H1 (cell line): ENCODE results near the gene PRR33. TPM values are rescaled to one million over a fixed set of nuclear protein-coding genes. Genes with fewer than 3 reads are reported as not detected.
"Not testable (repeated sequence)": the region's sequence is repeated elsewhere in the genome, so short reads cannot be mapped to it uniquely, and the experiment has no call there.

Experiments used
- CTCF ChIA-PET: fragments of 300-600 bp; sonication (Branson Sonifier 250); formaldehyde crosslinking; loops from one replicate; lab custom pipeline; 2021; ENCODE audit not compliant: partially characterized antibody; lab: Charles Lee
- POLR2A ChIA-PET: fragments of 300-600 bp; sonication (Branson Sonifier 250); formaldehyde crosslinking; loops from one replicate; lab custom pipeline; 2021; ENCODE audit warnings: inconsistent platforms; ENCODE audit not compliant: partially characterized antibody; lab: Charles Lee
- DNase-seq, 2 experiments: peaks; one replicate each; pipeline versions ENCODE4 v3.0.0 to v3.0.0-alpha.2; 2010 to 2022; ENCODE audit warnings: low spot score in 2 of 2, low read depth in 1 of 2, mixed read lengths in 1 of 2
- FAIRE-seq: peaks from 2 replicates; lab custom pipeline; 2011; peaks lifted over from hg19 to GRCh38; lab: Jason Lieb, UNC
- H2AFZ ChIP-seq: 2 replicates; pipeline ENCODE4 v1.8.1; 2012; ENCODE audit warnings: low read length, inconsistent platforms
- H2AK5ac ChIP-seq: 2 replicates; pipeline ENCODE4 v1.6.1; 2013; ENCODE audit warnings: low read depth, low read length
- H2BK120ac ChIP-seq: replicated peaks from 2 replicates; pipeline ENCODE3; 2013; ENCODE audit warnings: low read depth, low read length, inconsistent platforms
- H2BK12ac ChIP-seq: 2 replicates; pipeline ENCODE4 v1.6.1; 2013; ENCODE audit warnings: low read depth, low read length
- H2BK15ac ChIP-seq: 2 replicates; pipeline ENCODE4 v1.6.1; 2013; ENCODE audit warnings: low read length
- H2BK20ac ChIP-seq: 2 replicates; pipeline ENCODE4 v1.6.1; 2013; ENCODE audit warnings: low read length
- H2BK5ac ChIP-seq: 2 replicates; pipeline ENCODE4 v1.6.1; 2013; ENCODE audit warnings: low read depth, low read length
- H3K14ac ChIP-seq: 2 replicates; pipeline ENCODE4 v1.6.1; 2013; ENCODE audit warnings: inconsistent platforms; ENCODE audit not compliant: insufficient read length
- H3K18ac ChIP-seq: 2 replicates; pipeline ENCODE4 v1.6.1; 2013; ENCODE audit warnings: low read length; ENCODE audit errors: extremely low read depth
- H3K23ac ChIP-seq: 2 replicates; pipeline ENCODE4 v1.6.1; 2013; ENCODE audit warnings: inconsistent platforms; ENCODE audit not compliant: insufficient read length
- H3K23me2 ChIP-seq: 2 replicates; pipeline ENCODE4 v1.6.1; 2013; ENCODE audit warnings: low read depth, low read length
- H3K27ac ChIP-seq: 2 replicates; pipeline ENCODE4 v1.6.1; 2011; ENCODE audit warnings: low read depth, low read length, inconsistent platforms
- H3K27me3 ChIP-seq, 4 experiments: replicated peaks in 1 of 4; 1 replicate in 1 of 4; 2 replicates in 3 of 4; pipeline versions ENCODE4 v1.6.1 to v1.8.1; 2011 to 2013; ENCODE audit warnings: low read length in 3 of 4, mild to moderate bottlenecking in 3 of 4, inconsistent platforms in 2 of 4, mixed read lengths in 2 of 4, moderate library complexity in 1 of 4; ENCODE audit not compliant: control insufficient read depth in 3 of 4, insufficient read depth in 3 of 4; ENCODE audit errors: extremely low read depth in 1 of 4
- H3K36me3 ChIP-seq, 4 experiments: 2 replicates each; pipeline versions ENCODE4 v1.6.1 to v1.8.1; 2011 to 2013; ENCODE audit warnings: mild to moderate bottlenecking in 4 of 4, low read length in 3 of 4, moderate library complexity in 2 of 4, control low read depth in 1 of 4, inconsistent platforms in 1 of 4; ENCODE audit not compliant: insufficient read depth in 4 of 4, control insufficient read depth in 2 of 4
- H3K4ac ChIP-seq: replicated peaks from 2 replicates; pipeline ENCODE3; 2013; ENCODE audit warnings: low read length, low read depth, mixed read lengths, inconsistent platforms; ENCODE audit not compliant: insufficient read length
- H3K4me1 ChIP-seq, 4 experiments: replicated peaks in 1 of 4; 1 replicate in 1 of 4; 2 replicates in 3 of 4; pipeline versions ENCODE4 v1.6.1 to v1.8.1; 2011 to 2013; ENCODE audit warnings: low read length in 3 of 4, inconsistent platforms in 2 of 4, mixed read lengths in 1 of 4; ENCODE audit not compliant: insufficient read depth in 4 of 4, control insufficient read depth in 3 of 4
- H3K4me2 ChIP-seq, 2 experiments: 2 replicates each; pipeline versions ENCODE4 v1.6.1 to v1.8.1; 2011 to 2013; ENCODE audit warnings: low read depth in 2 of 2, low read length in 2 of 2, control low read depth in 1 of 2, inconsistent platforms in 1 of 2, mild to moderate bottlenecking in 1 of 2; ENCODE audit not compliant: insufficient read depth in 1 of 2
- H3K4me3 ChIP-seq, 4 experiments: fragments of 200-600, 300-600 bp in 1 of 4; sonication (generic), shearing (Covaris generic), sonication (Bioruptor Twin) in 1 of 4; 2 replicates each; pipeline versions ENCODE4 v1.5.1 to v1.8.1; 2011 to 2016; ENCODE audit warnings: low read length in 4 of 4, low read depth in 3 of 4, control low read depth in 2 of 4, inconsistent platforms in 2 of 4, mild to moderate bottlenecking in 2 of 4, mixed read lengths in 1 of 4, moderate library complexity in 1 of 4; ENCODE audit not compliant: insufficient read depth in 2 of 4; ENCODE audit errors: extremely low read depth in 1 of 4
- H3K56ac ChIP-seq: replicated peaks from 2 replicates; pipeline ENCODE3; 2013; ENCODE audit warnings: low read depth, mild to moderate bottlenecking, mixed read lengths, low read length, inconsistent platforms; ENCODE audit not compliant: insufficient read length
- H3K79me1 ChIP-seq: 2 replicates; pipeline ENCODE4 v1.6.1; 2013; ENCODE audit warnings: low read depth, low read length, control low read depth
- H3K79me2 ChIP-seq, 2 experiments: 2 replicates each; pipeline versions ENCODE4 v1.6.1 to v1.8.1; 2012 to 2013; ENCODE audit warnings: low read length in 2 of 2, mild to moderate bottlenecking in 2 of 2, inconsistent platforms in 1 of 2; ENCODE audit not compliant: insufficient read depth in 2 of 2, control insufficient read depth in 1 of 2
- H3K9ac ChIP-seq, 4 experiments: replicated peaks in 1 of 4; 1 replicate in 1 of 4; 2 replicates in 3 of 4; pipeline versions ENCODE4 v1.6.1 to v1.8.1; 2011 to 2013; ENCODE audit warnings: low read depth in 3 of 4, low read length in 3 of 4, control low read depth in 2 of 4, mild to moderate bottlenecking in 2 of 4, moderate library complexity in 2 of 4, inconsistent platforms in 1 of 4; ENCODE audit errors: extremely low read depth in 1 of 4
- H3K9me3 ChIP-seq, 2 experiments: 2 replicates each; pipeline versions ENCODE4 v1.6.1 to v1.8.1; 2012 to 2013; ENCODE audit warnings: mild to moderate bottlenecking in 2 of 2, moderate library complexity in 2 of 2, control low read depth in 1 of 2, inconsistent platforms in 1 of 2, low read depth in 1 of 2, low read length in 1 of 2, mixed read lengths in 1 of 2; ENCODE audit not compliant: insufficient read depth in 2 of 2
- H4K20me1 ChIP-seq, 2 experiments: replicated peaks in 1 of 2; 2 replicates each; pipeline versions ENCODE3 to v1.8.1; 2011 to 2013; ENCODE audit warnings: inconsistent platforms in 2 of 2, low read length in 2 of 2, mild to moderate bottlenecking in 1 of 2; ENCODE audit not compliant: insufficient read depth in 2 of 2, control insufficient read depth in 1 of 2
- H4K5ac ChIP-seq: 2 replicates; pipeline ENCODE4 v1.6.1; 2013; ENCODE audit warnings: low read length, low read depth, mixed read lengths, inconsistent platforms; ENCODE audit not compliant: insufficient read length
- H4K8ac ChIP-seq: 2 replicates; pipeline ENCODE4 v1.8.0; 2013; ENCODE audit warnings: mild to moderate bottlenecking, moderate library complexity, low read length, inconsistent platforms; ENCODE audit not compliant: insufficient read depth; ENCODE audit errors: extremely low read depth
- H4K91ac ChIP-seq: replicated peaks from 2 replicates; pipeline ENCODE3; 2013; ENCODE audit warnings: low read length, mixed read lengths, inconsistent platforms; ENCODE audit not compliant: insufficient read length
- JUN ChIP-seq: IDR thresholded peaks from 2 replicates; pipeline ENCODE4 v1.6.1; 2011; ENCODE audit warnings: low read depth, mild to moderate bottlenecking, improper control_type of control experiment, low read length
- TBP ChIP-seq: IDR thresholded peaks from 2 replicates; pipeline ENCODE4 v1.6.1; 2011; ENCODE audit warnings: low read depth, low read length, improper control_type of control experiment
- WGBS, 2 experiments: shearing (Covaris generic) in 1 of 2; methylation state at CpG; one replicate each; pipeline versions ENCODE4 v1.1.6 to v1.1.7; 2013 to 2015; ENCODE audit warnings: low lambda C conversion rate in 2 of 2, mixed read lengths in 2 of 2, inconsistent platforms in 1 of 2, low coverage in 1 of 2, missing lambda C conversion rate in 1 of 2; ENCODE audit not compliant: insufficient replicate concordance in 2 of 2, insufficient coverage in 1 of 2, insufficient read length in 1 of 2; ENCODE audit errors: extremely low coverage in 1 of 2, missing lambda C conversion rate in 1 of 2; 5-methylcytosine and 5-hydroxymethylcytosine counted together
- polyA plus RNA-seq, 7 experiments: library from polyadenylated mRNA; depleted of rRNA in 3 of 7; stranded (reverse) in 5 of 7; unstranded in 2 of 7; fragments of >200 nt in 5 of 7; fragments of 200-250 nt in 2 of 7; gene quantifications; 1 replicate in 5 of 7; 2 replicates in 1 of 7; 4 replicates in 1 of 7; pipeline versions ENCODE4 v1.2.1 to v1.2.3, GENCODE V29; 2011 to 2013; ENCODE audit warnings: missing spikeins in 2 of 7, mixed read lengths in 2 of 7
- total RNA-seq: library from RNA; stranded (reverse); fragmentation: NEBNext Ultra II Directional; extraction: Animal tissue kit (Norgen Biotek cat#: 25700); gene quantifications from 2 replicates; pipeline ENCODE4 v1.2.1, GENCODE V29; 2021
- TF ChIP-seq, protein P1 (sequence below): IDR thresholded peaks from 2 replicates; pipeline ENCODE4 v1.6.1; 2012; ENCODE audit warnings: low read length, inconsistent platforms

Gene PRR33
- total and polyA plus RNA-seq, 2 of the 8 experiments (the other 6 are each of a cell fraction or from before 2014, with no cell fraction given) = 0.02 TPM; not detected in 1

DNA sequence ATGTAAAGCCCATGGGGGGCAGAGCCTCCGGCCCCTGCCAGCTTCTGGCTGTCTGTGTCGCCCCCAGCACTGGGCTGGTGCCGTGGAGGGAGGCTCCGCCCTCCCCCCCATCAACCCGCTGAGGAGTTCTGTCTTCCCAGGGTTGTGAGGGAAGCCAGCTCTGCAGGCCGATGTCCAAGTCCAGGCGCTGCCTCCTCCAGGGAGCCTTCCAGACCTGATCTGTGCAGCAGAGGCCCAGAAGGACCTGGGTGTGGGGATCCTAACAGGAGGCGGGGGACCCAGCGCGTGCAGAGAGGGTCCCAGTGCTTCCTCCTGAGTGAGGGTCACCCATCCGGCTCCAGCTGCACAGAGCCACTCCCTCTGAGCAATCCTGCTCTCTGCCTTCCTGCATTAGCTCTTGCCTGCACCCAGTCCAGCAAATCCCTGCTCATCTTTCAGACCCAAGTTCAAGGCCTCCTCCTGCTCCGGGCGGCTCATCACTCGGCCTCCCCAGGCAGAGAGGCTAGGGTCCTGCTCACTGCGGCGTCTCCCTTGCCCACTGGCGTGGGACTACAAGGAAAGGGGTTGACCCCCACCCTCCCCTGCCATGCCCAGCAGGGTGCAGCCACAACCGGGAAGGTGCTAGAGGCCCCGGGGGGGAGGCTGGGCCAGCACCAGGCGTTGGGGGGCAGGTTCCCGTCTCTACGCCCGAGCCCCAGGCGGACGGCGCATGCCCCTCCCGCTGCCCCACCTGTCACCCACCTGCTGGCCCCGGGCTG, 16.4 kb downstream of the PRR33 start (continued):
- TF ChIP-seq, protein P1, sequence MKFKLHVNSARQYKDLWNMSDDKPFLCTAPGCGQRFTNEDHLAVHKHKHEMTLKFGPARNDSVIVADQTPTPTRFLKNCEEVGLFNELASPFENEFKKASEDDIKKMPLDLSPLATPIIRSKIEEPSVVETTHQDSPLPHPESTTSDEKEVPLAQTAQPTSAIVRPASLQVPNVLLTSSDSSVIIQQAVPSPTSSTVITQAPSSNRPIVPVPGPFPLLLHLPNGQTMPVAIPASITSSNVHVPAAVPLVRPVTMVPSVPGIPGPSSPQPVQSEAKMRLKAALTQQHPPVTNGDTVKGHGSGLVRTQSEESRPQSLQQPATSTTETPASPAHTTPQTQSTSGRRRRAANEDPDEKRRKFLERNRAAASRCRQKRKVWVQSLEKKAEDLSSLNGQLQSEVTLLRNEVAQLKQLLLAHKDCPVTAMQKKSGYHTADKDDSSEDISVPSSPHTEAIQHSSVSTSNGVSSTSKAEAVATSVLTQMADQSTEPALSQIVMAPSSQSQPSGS = no peak
- TF ChIP-seq JUN = no peak
- no peak for TF ChIP-seq TBP
- TF ChIP-seq, all 59 proteins: peak for 0

DNA sequence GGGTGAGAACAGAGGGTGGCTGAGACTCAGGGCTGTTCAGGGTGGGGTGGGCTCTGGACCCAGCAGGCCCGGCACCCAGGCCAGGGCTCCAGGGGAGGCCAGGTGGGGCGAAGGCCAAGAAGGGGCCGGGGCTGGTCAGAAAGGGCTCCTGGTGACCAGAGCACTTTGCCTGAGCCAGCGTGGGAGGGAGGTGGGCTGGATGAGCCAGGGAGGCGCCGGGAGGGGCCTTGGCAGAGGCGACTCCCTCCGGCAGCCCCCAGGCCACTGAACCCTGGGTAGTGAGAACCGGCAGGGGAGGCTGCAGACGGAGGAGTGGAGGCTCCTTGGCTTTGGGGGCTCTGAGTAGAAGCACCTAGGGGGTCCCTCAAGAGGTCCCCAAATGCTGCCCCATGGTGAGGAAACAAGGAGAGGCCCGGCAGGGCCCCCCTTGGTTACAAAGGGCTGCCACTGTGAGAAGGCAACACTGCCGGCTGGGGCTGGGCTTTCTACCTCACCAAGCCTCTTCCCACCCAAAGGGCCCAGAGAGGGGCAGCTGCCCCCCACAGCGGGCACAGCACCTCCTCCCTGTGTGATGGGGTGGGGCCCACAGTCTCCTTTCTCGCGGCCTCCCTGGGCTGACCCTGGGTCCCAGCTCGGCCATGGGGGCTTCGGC, 17.1 kb downstream of the PRR33 start:
- 93% methylated on average over 9 of the region's 17 CpGs; no CpG with 5 or more reads in 1 of the 2 experiments for WGBS, 2 experiments
- not testable (repeated sequence) for H3K4me2 ChIP-seq, H3K14ac ChIP-seq, H2BK5ac ChIP-seq, H3K23ac ChIP-seq, H4K20me1 ChIP-seq, H3K9me3 ChIP-seq, H3K27me3 ChIP-seq, H3K4ac ChIP-seq, H3K27ac ChIP-seq, H3K36me3 ChIP-seq, H3K79me2 ChIP-seq, H3K4me3 ChIP-seq, H2BK120ac ChIP-seq, H2AFZ ChIP-seq, H2BK15ac ChIP-seq, H3K79me1 ChIP-seq, FAIRE-seq, H2BK12ac ChIP-seq, H4K5ac ChIP-seq, H3K23me2 ChIP-seq, H4K91ac ChIP-seq, H2AK5ac ChIP-seq, H3K18ac ChIP-seq, H3K4me1 ChIP-seq, H2BK20ac ChIP-seq, DNase-seq, H3K9ac ChIP-seq, H3K56ac ChIP-seq
- POLR2A ChIA-PET = interaction anchor here (1.0 kb wide), 1 partner anchor 246 kb away, joined by 3 read pairs; no protein-coding TSS in a partner anchor
- CTCF ChIA-PET = interaction anchor here (0.9 to 5.5 kb wide), 14 partner anchors 12 to 279 kb away, joined by 3 to 156 read pairs (median 6); partner anchors contain the start of gene TNNT3
- peak overlapping the region; percentile 51; the same call in 1 of the 2 replicates for H4K8ac ChIP-seq
